A549 treated with AZD2906 at 1 μM for 4 hours (cell line): ENCODE data around the gene PXMP4. TPM values are rescaled to one million over a fixed set of nuclear protein-coding genes. Genes with fewer than 3 reads are reported as not detected.

ENCODE experiments used
- total RNA-seq: library from RNA; stranded (reverse); fragments of 200-300 nt; extraction: Qiagen RNA extraction; gene quantifications from 5 replicates; pipeline ENCODE4 v1.2.3, GENCODE V29; 2022

The PXMP4 gene, protein sequence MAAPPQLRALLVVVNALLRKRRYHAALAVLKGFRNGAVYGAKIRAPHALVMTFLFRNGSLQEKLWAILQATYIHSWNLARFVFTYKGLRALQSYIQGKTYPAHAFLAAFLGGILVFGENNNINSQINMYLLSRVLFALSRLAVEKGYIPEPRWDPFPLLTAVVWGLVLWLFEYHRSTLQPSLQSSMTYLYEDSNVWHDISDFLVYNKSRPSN
- total RNA-seq, result 5.2 to 7.8 TPM (median 6.5 TPM) in 5 replicates

DNA sequence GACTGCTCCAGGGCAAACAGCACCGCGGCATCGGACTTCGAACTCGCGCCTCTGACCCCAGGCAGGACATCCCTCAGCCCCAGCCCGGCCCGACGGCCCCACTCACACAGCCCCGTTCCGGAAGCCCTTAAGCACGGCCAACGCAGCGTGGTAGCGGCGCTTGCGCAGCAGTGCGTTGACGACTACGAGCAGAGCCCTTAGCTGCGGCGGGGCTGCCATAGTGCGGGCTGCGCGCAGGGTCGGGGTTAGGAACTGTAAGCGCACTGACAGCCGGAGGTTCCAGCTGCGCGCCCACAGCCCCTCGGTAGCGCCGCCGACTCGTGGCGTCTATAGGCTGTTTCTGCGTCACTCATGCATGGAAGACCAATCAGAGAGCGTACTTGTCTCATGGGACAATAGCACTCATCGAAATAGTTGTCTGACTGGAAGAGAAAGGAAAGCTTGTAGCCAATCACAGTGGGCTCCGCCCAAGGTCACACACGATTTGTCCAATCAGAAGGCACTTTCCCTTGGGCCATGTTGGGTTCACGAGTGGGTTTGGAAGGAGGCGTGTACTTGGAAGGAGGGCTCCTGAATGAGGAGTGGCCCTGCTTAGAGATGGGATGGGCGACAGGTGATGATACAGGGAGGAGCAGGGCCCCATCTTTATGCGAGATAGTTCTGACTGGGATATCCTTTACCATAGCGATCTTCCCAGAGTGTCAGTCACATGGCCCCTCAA lies at the start of gene PXMP4:
Gene PXMP4 (minus strand): TSS at position 322 of the 721 bp plus-strand sequence. CDS start 103 bp downstream, at position 219.

DNA sequence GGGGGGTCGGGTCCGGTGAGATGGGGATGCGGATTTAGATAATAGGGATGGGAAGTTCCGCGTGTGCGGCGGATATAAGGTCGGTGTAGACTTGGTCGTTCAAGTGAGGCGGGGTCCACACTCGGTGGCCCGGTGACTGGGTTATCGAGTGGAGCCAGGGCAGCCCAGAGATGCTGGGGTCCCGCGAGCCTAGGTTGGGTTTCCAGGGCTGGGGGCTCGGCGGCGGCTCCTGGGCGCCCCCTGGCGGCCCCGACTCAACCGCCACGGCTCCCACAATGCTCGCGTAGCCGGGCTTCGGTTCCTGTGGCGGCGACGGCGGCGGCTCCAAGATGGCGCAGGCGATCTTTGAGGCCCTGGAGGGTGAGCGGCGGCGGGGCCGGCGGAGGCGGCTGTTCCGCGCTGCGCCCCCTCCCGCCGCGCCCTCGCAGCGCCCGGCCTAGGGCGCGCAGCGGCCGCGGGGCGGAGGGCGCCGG lies 11.6 kb upstream of the PXMP4 start, which contains the start of gene ZNF341:
Gene ZNF341 (plus strand): TSS at position 304 of the 473 bp plus-strand sequence. CDS start 26 bp downstream, at position 330.

DNA sequence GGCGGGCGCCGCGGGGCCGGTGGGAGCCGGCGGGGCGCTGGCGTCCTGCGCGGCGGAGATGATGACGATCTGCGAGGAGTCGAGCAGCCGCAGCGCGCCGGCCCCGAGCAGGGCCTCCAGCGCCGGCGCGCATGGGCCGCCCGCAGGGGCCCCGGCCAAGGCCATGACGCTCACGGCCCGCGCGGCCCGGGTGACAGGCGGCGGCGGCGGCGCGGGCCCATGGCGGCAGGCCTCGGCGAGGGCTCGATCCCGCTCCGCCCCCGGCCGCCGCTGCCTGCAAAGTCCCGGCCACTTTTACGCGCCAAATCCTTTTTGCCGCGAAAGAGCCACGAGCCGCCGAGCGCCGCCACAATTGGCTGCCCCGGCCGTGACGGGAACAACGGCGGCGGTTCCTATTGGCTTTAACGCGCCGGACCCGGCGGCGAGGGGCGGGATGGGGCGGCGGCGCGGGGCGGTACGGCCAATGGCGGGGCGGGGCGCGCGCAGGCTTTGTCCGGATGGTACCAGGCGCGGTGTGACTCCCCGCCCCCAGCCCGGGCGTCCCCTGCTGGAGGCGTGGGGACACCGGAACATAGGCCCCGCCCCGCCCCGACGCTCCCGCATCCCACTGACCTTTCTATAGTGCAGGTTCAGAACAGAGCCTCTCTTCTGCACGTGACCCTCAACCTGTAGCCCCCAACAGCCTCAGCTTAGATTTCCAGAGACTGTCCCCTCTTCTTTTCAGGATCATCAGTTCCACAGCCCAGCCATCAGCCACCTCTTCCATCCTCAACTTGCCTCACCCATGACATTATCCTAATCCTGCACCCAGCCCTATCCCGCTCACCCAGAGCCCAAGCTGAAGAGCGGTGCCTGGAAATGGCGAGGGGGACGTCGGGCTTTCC lies 33.8 kb downstream of the PXMP4 start, which contains the start of gene E2F1:
Gene E2F1 (minus strand): TSS at position 286 of the 884 bp plus-strand sequence. CDS start 121 bp downstream, at position 165.

DNA sequence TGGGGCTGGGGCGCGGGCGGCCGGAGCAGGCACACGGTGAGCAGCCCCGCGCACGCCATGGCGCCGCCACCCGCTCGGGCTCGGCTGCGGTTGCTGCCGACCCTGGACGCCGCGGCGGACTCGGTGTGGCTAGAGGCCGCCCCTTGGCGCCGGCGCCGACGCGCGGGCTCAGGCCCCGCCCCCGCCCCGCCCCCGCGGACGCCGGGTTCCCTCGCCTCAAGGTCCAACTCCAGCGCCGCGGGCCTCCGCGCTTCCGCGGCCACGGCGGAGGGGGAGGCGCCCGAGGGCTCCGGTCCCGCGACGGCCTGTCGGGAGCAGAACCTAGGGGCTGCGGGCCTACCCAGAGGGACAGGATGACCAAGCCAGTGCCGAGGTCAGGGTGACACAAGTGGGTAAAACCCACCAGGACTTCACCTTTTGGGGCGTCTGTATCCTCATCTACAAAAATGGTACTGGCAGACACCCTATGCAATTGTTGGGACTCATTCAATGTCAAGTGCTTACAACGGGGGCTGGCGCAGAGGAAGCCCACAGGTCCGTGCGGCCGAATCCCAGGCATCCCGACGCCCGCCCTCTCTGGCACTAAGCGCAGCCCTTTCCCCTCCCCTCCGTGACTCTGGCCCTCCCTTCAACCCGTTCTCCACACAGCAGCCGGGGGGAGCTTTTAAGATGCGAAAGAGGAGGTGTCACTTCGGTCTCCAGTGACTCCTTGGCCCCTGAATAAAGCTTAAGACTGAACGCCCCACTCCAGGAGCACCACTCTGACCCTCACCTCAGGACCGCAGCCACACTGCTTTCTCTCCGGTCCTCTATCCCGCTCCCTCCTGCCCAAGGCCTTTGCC lies 45.6 kb downstream of the PXMP4 start, which contains the start of gene NECAB3:
Gene NECAB3 (minus strand): TSS at position 135 of the 842 bp plus-strand sequence. CDS start 76 bp downstream, at position 59.

DNA sequence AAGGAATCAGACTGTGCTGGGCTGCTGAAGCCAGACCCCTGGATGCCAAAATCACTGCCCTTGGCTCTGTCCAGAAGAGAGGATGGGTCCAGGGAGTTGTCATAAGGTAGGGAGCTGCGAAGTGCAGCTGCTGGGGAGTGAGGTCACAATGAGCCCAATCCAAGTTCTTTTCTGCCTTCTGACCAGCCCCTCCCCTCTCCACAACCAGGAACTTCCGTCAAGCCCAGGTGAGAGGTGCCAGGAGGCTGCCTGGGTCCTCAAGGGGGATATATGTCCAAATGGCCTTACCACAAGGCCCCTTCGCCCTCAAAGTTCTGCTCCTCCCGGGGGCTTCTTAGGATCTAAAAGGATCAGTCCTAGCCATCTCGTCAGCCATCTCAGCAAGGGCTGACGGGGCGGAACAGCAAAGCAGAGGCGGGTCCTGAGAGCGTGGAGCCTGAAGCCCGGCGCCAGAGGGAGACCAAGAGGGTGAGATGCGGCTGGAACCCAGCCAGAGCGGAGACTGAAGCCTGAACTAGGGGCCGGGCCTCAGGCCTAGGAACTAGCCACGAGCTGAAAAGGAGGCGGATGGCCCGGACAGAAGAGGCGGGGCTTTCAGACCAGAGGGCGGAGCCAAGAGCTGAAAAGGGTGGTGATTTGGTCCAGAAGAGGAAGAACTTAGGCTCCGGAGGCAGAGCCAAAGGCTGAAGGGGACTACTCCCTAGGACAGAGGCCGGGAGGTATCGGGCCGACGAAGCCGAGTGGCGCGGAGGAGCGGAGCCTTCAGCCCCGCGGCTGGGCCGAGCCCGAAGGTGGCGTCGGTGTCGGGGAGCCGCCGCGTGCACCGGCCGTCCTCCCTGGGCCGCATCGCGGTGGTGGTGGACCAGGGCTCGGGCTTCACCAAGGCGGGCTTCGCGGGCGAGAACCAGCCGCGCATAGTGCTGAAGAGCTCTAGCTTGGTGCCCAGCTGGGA lies 53.5 kb downstream of the PXMP4 start, which contains the start of gene ACTL10:
Gene ACTL10 (plus strand): TSS at position 651 of the 952 bp plus-strand sequence. CDS start 555 bp downstream, outside the sequence.

DNA sequence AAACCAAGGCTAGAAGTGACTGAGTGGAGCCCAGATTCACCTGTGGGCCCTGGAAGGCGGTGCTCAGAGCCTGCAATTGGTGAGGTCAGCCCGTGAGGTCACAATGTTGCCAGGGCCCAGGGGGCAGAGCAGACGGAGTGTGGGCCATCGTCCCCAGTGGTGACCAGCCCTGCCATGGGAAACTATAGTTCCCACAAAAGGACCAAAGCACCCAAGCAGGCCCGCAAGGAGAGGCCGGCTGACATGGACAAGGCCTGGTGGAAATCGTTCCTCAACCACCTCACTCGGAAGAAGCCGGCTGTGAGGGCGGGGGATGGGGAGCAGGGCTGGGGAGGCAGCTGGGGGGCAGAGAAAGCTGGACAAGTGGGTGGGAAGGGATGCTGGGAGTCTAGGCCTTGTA lies 57.9 kb downstream of the PXMP4 start, which contains the start of gene C20orf144:
Gene C20orf144 (plus strand): TSS at position 156 of the 400 bp plus-strand sequence. CDS start 19 bp downstream, at position 175.

Other genes with a start within 250 kb of the PXMP4 start
- 4.4 to 6.2 TPM (median 5.6 TPM) in 5 replicates for gene CBFA2T2, start 230.2 kb downstream of the PXMP4 start, total RNA-seq
- gene C20orf144, start 58.0 kb downstream of the PXMP4 start, total RNA-seq, result 0.08 to 0.13 TPM (median 0.11 TPM) in 3 of 5 replicates, not detected in the others
- gene ACTL10, start 53.4 kb downstream of the PXMP4 start, total RNA-seq, result not detected in 5 replicates
- gene NECAB3, start 45.9 kb downstream of the PXMP4 start, total RNA-seq, result 8.9 to 12.4 TPM (median 11.6 TPM) in 5 replicates
- gene E2F1, start 33.9 kb downstream of the PXMP4 start, total RNA-seq, result 22.1 to 28.8 TPM (median 28.2 TPM) in 5 replicates
- 2.7 to 4.7 TPM (median 3.9 TPM) in 5 replicates for gene ZNF341, start 11.7 kb upstream of the PXMP4 start, total RNA-seq
- 139 to 161 TPM (median 156 TPM) in 5 replicates for gene CHMP4B, start 91.0 kb upstream of the PXMP4 start, total RNA-seq